GM19043 (cell line): ENCODE data around the gene DDX3X.
"Not testable (repeated sequence)": the region's sequence is repeated elsewhere in the genome, so short reads cannot be mapped to it uniquely, and the experiment has no call there.

Source experiments
- ATAC-seq: cut with Tn5 transposase; IDR thresholded peaks from one replicate; pipeline ENCODE4 v1.9.1; 2021; ENCODE audit warnings: low read depth; ENCODE audit not compliant: unreplicated experiment

The DDX3X gene

DNA sequence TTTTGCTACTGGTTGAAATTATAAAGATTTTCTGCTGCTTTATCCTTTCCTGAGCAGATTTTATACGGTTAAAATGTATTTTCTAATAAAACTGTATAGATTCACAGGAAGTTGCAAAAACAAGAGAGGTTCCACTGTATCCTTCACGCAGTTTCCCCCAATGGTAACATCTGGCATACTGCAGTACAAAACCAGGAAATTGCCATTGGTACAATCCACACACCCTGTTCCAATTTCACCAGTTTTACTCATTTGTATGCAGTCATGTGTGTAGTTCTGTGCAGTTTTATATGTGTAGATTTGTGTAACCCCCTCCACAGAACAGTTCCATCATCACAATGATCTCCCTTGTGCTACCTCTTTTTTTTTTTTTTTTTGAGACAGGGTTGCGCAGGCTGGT is 20.0 kb downstream of the DDX3X start:
- ATAC-seq: no peak

DNA sequence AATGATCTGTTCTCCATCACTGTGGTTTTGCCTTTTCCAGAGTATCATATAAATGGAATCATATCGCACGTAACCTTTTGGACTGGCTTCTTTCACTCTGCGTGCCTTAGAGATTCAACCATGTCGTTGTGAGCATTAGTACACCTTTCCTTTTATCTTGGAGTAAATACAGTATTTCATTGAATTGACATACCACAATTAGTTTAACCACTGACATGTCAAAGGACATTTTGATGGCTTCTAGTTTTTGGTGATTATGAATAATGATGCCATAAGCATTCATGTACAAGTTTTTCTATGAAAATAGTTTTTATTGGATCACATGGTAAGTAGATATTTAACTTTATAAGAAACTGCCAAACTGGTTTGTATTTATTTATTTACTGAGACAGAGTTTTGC is 35.2 kb downstream of the DDX3X start:
- no peak for ATAC-seq

DNA sequence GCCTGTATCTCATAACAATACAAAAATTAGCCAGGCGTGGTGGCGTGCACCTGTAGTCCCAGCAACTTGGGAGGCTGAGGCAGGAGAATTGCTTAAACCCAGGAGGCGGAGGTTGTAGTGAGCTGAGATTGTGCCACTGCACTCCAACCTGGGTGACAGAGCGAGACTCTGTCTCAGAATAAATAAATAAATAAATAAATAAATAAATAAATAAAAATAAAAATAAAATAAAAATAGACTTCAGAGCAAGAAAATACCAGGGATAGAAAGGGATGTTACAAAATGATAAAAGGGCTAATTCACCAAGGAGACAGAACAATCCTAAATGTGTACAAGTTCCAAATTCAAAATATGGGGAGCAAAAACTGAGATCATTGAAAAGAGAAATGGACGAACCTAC is 37.6 kb downstream of the DDX3X start:
- ATAC-seq: not testable (repeated sequence)

DNA sequence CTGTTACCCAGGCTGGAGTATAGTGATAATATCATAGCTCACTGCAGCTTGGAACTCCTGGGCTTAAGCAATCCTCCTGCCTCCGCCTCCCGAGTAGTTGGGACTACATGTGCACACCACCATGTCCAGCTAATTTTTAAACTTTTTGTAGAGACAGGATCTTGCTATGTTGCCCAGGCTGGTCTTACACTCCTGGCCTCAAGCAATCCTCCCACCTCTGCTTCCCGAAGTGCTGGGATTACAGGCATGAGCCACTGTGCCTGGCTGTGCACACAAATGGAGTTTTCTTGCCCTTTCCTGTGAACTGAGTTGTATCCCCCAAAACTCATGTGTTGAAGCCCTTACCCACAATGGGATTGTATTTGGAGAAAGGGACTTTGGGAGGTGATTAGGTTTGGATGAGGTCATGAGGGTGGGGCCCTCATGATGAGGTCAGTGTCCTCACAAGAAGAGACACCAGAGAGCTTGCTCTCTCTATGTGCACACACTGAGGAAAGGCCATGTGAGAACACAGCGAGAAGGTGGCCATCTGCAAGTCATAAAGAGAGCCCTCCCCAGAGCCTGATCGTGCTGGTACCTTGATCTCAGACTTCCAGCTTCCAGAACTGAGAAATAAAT is 40.1 kb downstream of the DDX3X start:
- ATAC-seq: no peak

GRCh38 chrX:41377624-41378023 is 43.7 kb downstream of the DDX3X start:
- ATAC-seq: no peak

DNA sequence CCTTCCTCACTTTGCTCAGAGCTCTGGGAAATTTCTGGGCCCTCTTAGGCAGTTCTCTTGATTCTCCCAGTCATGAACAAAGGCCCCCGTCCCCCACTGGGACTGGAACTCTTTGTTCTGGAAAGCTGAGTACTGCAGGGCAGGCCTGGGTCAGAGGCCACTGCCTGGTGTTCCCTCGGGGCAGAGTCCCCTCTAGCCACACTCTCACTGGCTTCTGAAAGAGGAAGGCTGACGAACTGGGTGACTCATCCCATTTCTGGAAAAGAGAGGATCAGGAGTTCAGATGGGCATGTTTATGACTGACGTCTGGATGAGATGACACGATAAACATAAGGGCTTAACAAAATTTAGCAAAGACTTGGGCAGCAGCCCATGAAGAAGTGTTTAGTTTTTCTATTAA is 47.7 kb downstream of the DDX3X start:
- ATAC-seq: no peak

DNA sequence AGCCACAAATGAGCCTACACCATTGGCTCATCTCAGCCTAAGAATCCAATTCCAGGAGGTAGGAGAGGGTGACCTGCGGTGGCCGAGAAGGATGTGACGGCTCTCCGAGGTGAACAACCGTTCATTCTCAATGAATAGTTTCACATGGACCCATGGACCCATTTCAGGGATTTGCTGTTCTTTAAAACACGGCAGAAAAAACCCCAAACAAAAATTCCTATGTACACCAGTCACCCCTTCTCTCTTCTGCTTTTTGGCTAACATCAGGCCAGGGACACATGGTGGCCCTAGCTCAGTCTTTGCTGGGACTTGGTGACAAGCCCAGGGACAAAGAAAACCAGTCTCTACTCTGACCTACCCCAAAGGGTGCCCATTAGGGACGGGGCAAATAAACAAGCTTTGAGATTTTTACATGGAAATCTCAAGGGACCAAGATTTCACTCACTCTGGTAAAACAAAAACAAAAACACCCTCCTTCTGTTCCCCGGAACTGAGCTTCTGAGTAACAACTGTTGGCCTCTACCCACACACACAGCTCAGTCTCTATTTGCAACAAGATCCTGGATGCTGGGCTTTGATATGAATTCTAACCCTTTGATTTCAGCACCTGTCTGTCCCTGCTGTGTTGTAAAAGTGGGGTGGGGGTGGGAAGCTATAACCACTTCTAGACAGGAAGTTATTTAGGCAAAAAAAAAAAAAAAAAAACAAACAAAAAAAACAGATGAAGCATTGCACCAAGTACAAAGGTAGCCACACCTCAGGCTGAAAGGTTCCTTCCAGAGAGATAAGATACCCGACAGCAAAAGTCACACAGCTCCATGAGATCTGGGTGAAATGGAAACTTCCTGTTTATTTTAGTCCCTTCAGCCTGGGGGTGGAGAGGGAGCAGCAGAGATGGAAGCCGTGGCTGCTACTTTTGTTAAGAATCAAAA is 49.0 kb downstream of the DDX3X start:
- no peak for ATAC-seq

DNA sequence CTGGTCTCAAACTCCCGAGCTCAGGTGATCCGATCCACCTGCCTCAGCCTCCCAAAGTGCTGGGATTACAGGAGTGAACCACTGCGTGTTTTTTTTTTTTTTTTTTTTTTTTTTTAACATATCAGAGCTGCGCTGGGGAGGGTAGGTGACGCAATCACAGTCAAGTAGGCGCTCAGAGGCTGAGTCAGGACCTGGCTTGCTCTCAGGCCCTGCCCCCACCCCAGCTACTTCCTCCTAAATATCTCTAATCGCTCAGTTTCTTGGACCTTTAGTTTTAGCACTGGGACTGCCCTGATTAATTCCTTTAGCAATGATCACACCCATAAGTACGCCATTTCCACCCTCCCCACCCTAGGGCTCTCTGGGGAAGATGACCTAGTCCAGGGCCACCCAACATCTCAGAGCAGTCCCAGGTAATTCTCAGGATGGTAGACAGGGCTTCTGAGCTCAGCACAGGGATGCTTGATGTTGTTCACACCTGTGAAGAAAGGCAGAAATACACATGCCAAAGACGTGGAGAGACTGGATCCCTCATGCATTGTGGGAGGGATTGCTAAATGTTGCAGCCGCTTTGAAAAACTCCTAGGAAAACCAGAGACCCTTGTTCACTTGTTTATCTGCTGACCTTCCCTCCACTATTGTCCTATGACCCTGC is 50.2 kb downstream of the DDX3X start:
- ATAC-seq: no peak

DNA sequence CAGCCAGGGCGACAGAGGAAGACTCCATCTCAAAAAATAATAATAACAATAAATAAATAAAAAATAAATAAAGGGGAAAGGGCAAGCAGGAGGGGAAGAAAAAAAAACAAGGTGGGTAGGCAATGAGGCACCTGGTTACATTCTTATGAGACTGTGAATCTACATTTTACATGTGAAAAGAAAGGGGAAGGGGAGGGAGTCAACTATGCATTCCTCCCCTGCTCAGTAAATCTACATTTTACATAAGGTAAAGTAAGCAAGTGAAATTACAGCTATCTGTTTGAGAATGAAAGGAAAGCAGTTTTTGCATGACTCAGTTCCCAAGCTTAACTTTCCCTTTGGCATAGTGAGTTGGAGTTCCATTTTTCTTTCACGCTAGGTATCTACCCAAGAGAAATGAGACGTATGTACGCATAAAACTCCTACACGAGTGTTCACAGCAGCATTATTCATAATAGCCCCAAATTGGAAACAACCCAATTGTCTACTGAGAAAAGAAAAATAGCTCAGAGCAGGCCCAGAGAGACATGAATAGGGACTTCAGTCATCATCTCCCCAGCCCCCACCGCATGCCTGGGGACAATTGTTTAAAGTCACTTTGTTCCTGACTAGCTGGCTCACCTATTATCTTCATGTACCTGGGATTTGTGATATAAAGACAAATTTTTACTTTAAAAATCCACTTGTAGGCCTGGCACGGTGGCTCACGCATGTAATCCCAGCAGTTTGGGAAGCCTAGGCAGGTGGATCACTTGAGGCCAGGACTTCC is 52.4 kb downstream of the DDX3X start:
- ATAC-seq: no peak

DNA sequence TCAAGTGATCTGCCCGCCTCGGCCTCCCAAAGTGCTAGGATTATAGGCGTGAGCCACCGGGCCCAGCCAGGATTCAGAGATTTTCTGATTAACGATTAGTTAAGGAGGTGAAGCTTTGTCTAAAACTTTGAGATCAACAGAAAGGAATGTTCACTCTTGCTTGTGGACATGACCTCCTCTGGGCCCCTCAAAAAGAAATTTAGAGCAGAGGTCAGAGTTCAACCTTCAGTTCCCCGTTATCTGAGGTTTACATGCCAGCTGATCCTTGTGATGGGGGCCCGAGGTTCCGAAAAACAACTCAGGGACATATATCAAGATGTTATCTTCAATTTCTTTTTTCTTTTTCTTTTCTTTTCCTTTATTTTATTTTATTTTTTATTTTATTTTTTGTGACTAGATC is 54.6 kb downstream of the DDX3X start:
- no peak for ATAC-seq

DNA sequence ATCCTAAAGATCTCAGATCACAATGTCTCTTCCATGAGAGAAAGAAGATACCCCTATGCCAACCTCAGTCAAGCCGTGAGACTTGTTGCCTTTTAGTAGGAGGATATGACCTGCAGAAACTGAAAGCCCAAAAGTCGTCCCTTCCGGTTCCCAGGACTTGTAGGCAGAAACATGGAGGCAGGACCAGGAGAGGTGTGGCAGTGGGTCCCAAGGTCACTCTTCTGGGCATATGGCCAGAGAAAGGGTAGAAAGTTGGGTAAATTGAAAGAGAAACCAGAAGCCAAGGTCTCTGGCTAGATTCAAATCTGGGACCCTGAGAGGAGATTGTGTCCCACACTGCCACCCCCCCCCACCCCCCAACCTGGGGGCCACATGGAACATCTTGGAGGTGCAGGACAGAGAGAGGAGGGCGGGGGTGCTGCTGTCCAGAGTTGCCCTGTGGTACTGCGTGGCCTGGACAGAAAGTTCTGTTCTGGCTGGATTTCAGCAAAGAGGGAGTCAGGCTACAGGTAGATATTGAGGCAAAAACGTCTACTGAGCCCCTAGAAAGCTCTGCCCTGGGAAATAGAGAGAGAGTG is 55.4 kb downstream of the DDX3X start:
- no peak for ATAC-seq

DNA sequence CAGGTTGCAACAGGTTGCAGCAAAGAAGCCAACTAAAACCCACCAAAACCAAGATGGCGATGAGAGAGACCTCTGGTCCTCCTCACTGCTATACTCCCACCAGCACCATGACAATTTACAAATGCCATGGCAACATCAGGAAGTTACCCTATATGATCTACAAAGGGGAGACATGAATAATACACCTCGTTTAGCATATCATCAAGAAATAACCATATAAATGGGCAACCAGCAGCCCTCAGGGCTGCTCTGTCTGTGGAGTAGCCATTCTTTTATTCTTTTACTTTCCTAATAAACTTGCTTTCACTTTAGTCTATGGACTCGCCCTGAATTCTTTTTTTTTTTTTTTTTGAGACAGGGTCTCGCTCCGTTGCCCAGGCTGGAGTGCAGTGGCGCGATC is 56.6 kb downstream of the DDX3X start:
- ATAC-seq: not testable (repeated sequence)

DNA sequence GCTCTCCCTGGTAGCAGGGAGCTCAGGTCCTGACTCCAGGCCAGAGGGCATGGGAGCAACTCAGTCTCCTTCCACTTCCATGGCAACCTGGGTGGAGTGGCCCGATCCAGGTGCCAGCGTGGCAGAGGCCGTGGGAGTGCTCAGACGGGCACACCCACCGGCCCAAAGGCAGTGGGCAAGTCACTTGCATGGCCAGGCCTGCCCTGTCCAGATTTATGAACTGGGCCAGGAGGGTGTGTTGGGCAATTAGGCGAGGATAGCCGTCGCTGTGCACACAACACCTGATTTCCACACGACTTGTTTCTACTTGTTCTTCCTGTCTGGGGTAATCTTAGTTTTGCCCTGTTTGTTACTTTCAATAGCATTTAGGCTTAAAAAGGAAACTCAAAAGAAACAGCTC is 57.6 kb downstream of the DDX3X start:
- ATAC-seq: no peak

- no peak for ATAC-seq
Measured at GRCh38 chrX:41394293-41394692, 60.3 kb downstream of the DDX3X start.

DNA sequence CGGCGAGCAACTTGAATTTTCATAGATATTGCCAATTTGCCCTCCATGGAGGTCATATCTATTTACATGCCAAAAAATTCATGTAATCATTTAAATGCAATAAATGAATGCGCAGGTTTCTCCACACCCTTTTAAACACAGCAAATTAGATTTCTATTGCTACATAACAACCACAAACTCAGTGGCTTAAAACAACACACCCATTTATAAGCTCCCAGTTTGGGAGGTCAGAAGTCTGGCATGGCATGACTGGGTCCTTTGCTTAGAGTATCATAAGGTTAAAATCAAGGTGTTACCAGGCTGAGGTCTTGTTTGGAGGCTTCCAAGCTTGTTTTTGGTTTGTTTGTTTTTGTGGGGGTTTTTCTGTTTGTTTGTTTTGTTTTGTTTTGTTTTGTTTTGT is 63.3 kb downstream of the DDX3X start:
- no peak for ATAC-seq

- no peak for ATAC-seq
Measured at GRCh38 chrX:41397768-41398167, 63.8 kb downstream of the DDX3X start.

DNA sequence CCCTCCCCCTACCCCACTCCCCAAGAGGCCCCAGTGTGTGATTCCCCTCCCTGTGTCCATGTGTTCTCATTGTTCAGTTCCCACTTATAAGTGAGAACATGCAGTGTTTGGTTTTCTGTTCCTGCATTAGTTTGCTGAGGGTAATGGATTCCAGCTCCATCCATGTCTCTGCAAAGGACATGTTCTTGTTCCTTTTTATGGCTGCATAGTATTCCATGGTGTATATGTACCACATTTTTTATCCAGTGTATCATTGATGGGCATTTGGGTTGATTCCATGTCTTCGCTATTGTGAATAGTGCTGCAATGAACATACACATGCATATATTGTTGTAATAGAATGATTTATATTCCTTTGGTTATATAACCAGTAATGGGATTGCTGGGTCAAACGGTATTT is 68.6 kb downstream of the DDX3X start:
- ATAC-seq: not testable (repeated sequence)

DNA sequence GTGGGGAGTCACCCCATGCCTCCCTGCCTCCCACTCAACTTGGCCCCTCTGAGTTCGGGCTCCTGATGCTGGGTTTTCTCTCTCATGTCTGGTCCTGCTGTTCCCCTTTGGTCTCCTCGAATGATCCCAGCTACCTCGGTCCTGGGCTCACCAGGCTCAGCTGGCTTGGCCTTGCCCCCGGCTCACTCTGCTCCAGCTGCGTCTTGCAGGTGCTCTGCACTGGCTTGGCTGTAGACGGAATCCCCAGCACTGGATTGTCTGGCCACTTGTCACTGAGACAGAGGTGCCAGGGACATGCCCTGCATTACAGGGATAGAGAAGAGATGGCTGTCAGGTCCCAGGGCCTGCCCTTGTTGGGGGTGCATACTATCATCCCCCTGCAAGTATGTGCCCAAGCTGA is 71.6 kb downstream of the DDX3X start:
- no peak for ATAC-seq

DNA sequence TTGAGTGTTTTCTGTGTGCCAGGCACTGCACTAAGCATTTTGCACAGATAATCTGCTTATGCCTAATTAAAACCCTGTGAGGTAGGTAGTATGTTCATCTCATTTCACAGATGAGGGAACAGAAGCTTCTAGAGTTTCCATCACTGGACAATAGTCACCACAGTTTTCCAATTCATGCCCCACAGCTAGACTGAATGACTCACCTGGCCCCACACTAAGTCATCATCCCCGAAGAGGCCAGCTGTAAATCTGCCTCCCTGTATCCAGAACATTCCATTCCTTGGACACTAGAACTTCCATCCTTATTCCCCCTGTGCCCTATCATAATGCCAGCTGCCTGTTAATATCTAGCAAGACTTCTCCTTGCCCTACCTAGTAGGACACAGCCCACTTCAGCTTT is 72.2 kb downstream of the DDX3X start:
- ATAC-seq: no peak

DNA sequence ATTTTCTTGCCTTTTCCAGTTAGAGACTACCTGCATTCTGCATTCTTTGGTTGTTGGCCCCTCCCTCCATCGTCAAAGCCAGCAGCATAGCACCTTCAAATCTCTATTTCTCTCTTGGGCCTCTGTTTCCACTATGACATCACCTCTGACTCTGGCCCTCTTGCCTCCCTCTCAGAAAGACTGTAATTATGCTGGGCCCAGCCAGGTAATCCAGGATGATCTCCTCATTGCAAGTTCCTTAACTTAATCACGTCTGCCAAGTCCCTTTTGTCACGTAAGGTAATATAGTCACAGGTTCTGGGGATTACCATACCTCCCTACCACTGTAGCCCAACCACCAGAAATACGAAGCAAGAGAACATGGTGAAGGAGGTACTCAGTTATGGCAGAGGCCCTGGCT is 73.9 kb downstream of the DDX3X start:
- no peak for ATAC-seq

- no peak for ATAC-seq
Measured at GRCh38 chrX:41408576-41408975, 74.6 kb downstream of the DDX3X start.
